Fibroblast of pulmonary artery (primary cell): ENCODE measurements around the gene POTEM.
"Not testable (repeated sequence)": the region's sequence is repeated elsewhere in the genome, so short reads cannot be mapped to it uniquely, and the experiment has no call there.

Experiments
- DNase-seq: peaks from one replicate; pipeline ENCODE4 v3.0.0-alpha.2; 2010; ENCODE audit warnings: low read depth
- H3K4me3 ChIP-seq: replicated peaks from 2 replicates; pipeline ENCODE4 v1.5.1; 2011; ENCODE audit warnings: low read depth, mild to moderate bottlenecking, control low read depth, low read length, moderate library complexity

Gene POTEM

GRCh38 chr14:19026649-19027351 is 59.6 kb downstream of the POTEM start:
- not testable (repeated sequence) for DNase-seq

GRCh38 chr14:19027895-19028294 is 60.7 kb downstream of the POTEM start:
- not testable (repeated sequence) for H3K4me3 ChIP-seq, DNase-seq

More at GRCh38 chr14:19026649-19027351, 59.6 kb downstream of the POTEM start:
- not testable (repeated sequence) for H3K4me3 ChIP-seq

DNA sequence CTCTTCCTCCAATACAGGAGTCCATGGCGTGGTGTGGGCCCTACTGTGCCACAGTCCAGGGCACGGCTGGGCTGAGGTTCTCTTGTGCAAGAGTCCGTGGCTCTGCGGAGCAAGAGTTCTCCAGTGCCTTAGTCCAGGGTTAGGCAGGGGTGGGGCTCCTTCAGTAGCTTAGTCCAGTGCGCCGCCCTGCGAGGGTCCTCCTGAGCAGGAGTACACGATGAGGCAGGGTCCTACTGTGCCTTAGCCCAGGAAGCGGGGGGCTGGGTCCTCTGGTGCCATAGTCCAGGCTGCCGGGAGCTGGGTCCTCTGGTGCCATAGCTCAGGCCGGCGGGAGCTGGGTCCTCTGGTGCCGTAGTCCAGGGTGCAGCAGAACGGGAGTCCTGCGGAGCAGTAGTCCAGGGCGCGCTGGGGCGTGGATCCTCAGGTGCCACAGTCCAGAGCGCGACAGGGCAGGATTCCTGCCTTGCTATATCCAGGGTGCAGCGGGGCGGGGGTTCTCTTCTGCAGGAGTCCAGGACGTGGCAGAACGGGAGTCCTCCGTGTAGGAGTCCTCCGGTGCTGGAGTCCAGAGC is 69.7 kb downstream of the POTEM start:
- DNase-seq, H3K4me3 ChIP-seq: not testable (repeated sequence)

- DNase-seq, H3K4me3 ChIP-seq: not testable (repeated sequence)
Observed at GRCh38 chr14:19038060-19038664, 70.9 kb downstream of the POTEM start.

- not testable (repeated sequence) for DNase-seq
Observed at GRCh38 chr14:19038785-19039184, 71.6 kb downstream of the POTEM start.

DNA sequence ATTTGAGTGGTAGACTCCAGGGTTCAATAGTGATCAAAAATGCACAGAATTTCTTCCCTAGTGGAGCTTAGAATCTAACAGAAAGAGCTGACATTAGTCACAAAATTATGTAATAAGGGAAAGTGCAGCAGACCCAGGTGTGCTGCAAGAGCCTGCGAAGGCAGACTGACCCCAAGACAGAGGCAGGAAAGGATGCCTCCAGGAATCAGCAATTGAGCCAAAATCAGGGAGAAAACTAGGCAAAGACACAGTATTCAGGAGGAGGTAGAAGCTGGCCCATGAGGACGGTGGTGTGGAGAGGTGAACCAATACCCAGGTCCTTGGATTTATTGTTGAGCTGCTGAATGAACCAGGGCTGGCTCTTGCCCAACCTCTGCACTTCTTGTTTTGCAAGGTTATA is 76.2 kb downstream of the POTEM start:
- H3K4me3 ChIP-seq, DNase-seq: not testable (repeated sequence)

More at GRCh38 chr14:19038785-19039184, 71.6 kb downstream of the POTEM start:
- H3K4me3 ChIP-seq, result not testable (repeated sequence)
